ENCODE measurements around the gene IFRD2. TPM values are rescaled to one million over a fixed set of nuclear protein-coding genes. Genes with fewer than 3 reads are reported as not detected.

The IFRD2 gene
- total RNA-seq, 1 donor from 2014 or later = 37.3 TPM

DNA sequence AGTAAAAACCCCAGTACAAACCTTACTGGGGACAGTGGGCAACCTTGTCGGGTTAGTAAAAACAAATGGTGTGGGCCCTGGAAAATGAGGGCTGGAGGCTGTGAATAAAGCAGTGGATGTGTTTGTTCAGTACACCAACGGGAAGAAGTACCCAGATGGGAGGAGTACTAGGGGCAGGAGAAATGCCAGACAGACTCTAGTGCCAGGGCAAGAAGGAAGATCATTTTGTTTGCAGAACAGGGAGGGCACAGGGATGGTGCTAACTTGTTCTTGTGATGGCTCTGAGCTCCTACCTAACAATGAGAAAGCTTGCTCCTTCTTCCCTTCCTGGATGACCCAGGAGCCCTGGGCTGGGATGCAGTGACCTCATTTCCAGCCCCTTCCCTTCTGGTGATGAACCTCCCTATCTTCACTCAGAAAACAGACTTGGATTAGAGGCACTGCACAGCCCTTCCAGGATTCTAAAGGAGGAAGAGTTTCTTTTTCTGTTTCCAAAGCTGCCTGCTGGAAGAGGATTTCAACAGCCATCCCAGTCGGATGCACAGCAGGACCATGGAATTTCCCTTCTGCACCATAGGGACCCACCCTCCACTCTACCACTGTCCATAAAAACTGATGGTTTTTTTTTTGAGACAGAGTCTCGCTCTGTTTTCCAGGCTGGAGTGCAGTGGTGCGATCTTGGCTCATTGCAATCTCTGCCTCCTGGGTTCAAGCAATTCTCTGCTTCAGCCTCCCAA lies 42.3 kb upstream of the IFRD2 start:
- H3K27ac ChIP-seq = peak overlapping the region; percentile 66
- H3K36me3 ChIP-seq = peaks cover 0 to 27% of the 10 kb centered on the region in 2 donors
- H3K4me1 ChIP-seq = peaks cover 62% of the 10 kb centered on the region
- intact Hi-C loops (cut with DNase I) = no loop called here
- H3K9me3 ChIP-seq = no peaks in the 10 kb centered on the region
- no peak overlapping the region for H3K4me3 ChIP-seq
- DNase-seq (ENCODE audit: extremely low spot score in 2 of 2) = no peak
- H3K27me3 ChIP-seq = no peaks in the 10 kb centered on the region
- TF ChIP-seq POLR2A (IDR thresholded peaks at IDR 0.05) (no peak), POLR2AphosphoS5 (IDR thresholded peaks at IDR 0.05; ENCODE audit: insufficient read depth in 1 of 2, low read depth in 1 of 2) (no peak)
- TF ChIP-seq, protein P1, sequence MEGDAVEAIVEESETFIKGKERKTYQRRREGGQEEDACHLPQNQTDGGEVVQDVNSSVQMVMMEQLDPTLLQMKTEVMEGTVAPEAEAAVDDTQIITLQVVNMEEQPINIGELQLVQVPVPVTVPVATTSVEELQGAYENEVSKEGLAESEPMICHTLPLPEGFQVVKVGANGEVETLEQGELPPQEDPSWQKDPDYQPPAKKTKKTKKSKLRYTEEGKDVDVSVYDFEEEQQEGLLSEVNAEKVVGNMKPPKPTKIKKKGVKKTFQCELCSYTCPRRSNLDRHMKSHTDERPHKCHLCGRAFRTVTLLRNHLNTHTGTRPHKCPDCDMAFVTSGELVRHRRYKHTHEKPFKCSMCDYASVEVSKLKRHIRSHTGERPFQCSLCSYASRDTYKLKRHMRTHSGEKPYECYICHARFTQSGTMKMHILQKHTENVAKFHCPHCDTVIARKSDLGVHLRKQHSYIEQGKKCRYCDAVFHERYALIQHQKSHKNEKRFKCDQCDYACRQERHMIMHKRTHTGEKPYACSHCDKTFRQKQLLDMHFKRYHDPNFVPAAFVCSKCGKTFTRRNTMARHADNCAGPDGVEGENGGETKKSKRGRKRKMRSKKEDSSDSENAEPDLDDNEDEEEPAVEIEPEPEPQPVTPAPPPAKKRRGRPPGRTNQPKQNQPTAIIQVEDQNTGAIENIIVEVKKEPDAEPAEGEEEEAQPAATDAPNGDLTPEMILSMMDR (IDR thresholded peaks at IDR 0.05) = no peak

DNA sequence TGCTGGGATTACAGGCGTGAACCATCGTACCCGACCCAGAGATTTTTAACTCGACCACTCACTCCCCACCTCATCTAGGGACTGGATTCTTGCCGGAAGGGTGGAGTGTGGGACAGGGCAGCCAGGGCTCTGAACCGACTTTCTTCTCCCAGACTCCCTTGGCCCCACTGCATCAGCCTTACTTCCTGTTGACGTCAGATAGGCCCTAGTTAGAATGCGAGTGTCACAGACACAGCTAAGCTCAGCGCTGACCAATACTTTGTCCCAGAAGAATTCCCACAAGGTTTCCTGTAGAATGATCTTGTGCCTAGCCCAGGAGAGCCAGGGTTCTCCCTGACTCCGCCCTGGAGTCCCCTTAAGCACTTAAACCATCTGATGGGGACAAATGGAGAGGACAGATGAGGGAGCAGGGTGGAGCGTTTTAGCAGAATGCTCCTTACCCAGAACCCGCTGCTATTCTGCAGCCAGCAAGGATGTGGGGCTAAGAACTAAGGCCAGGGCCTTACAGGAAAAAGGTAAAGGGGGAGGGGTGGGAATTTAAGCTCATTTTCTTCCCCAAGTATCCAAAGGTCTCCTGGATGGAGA lies 41.6 kb upstream of the IFRD2 start:
- no peaks in the 10 kb centered on the region for H3K27me3 ChIP-seq
- TF ChIP-seq, protein P1 (IDR thresholded peaks at IDR 0.05) = no peak
- peak in 1 of 2 donors; percentile 17 for TF ChIP-seq POLR2AphosphoS5 (IDR thresholded peaks at IDR 0.05; ENCODE audit: insufficient read depth in 1 of 2, low read depth in 1 of 2)
- peak overlapping the region in 1 of 2 donors; percentile 3 for H3K4me3 ChIP-seq
- DNase-seq (ENCODE audit: extremely low spot score in 2 of 2) = no peak
- H3K36me3 ChIP-seq = peaks cover 0 to 30% of the 10 kb centered on the region in 2 donors
- no peaks in the 10 kb centered on the region for H3K9me3 ChIP-seq
- peaks cover 56% of the 10 kb centered on the region for H3K4me1 ChIP-seq
- H3K27ac ChIP-seq = peak overlapping the region; percentile 66
- intact Hi-C loops (cut with DNase I) = no loop called here

DNA sequence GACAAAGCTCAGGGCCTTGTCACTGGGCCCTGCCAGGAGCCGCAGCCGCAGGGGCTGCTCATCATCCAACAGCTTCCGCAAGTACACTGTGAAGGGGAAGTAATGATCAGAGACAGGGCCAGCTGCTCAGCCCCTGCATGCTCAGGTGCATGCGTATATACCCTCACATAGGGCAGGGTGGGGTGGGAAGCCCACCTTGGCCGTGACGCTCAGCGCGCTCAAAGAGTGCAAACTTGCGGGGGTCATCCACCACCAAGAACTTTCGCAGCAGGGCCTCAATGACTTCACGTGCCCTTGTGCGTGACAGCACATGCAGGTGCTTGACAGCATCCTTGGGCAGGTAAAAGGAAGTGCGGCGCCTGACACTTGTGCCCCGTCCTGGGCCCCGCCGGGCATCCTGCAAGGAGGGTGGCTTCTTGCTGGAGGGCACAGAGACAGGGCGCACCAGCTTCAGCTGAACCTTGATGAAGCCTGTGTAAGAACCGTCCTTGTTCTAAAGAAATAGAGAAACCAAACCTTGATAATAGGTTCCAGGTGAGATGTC lies 39.2 kb upstream of the IFRD2 start:
- TF ChIP-seq POLR2A (IDR thresholded peaks at IDR 0.05) = no peak
- TF ChIP-seq, protein P1 (IDR thresholded peaks at IDR 0.05) = no peak
- TF ChIP-seq POLR2AphosphoS5 (IDR thresholded peaks at IDR 0.05; ENCODE audit: insufficient read depth in 1 of 2, low read depth in 1 of 2) = no peak
- intact Hi-C loops (cut with DNase I) = no loop called here
- peaks cover 55% of the 10 kb centered on the region for H3K4me1 ChIP-seq

DNA sequence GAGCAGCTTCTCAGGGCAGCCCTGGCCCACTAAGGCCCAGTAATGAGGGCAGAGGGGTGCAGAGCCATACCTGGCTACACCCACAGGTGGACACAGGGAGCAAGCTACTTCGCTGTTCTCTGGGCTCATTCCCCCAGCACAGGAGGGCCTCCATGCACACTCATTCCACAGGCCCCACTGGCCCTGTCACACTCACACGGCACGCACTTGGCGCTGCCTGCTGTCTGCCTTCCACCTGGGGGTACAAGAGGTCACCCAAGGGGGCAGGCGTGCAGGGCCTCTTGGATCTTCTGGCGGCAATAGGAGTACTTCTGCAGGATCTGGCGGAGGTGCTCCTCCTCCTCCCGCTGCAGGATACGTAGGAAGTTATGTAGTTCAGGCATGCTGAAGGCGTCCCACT lies 38.1 kb upstream of the IFRD2 start:
- no peak for DNase-seq (ENCODE audit: extremely low spot score in 2 of 2)
- no peak for TF ChIP-seq POLR2A (IDR thresholded peaks at IDR 0.05)
- TF ChIP-seq POLR2AphosphoS5 (IDR thresholded peaks at IDR 0.05; ENCODE audit: insufficient read depth in 1 of 2, low read depth in 1 of 2) = no peak
- TF ChIP-seq, protein P1 (IDR thresholded peaks at IDR 0.05) = no peak
- H3K9me3 ChIP-seq = no peaks in the 10 kb centered on the region
- H3K4me1 ChIP-seq = peaks cover 44% of the 10 kb centered on the region
- H3K27ac ChIP-seq = no peak overlapping the region
- H3K4me3 ChIP-seq = no peak overlapping the region
- H3K36me3 ChIP-seq = peaks cover 0 to 38% of the 10 kb centered on the region in 2 donors
- intact Hi-C loops (cut with DNase I) = no loop called here
- H3K27me3 ChIP-seq = no peaks in the 10 kb centered on the region

More for the DNA sequence above, 39.2 kb upstream of the IFRD2 start:
- Histone ChIP-seq H3K9me3 (no peaks in the 10 kb centered on the region), H3K27ac (no peak overlapping the region), H3K36me3 (peaks cover 0 to 30% of the 10 kb centered on the region in 2 donors), H3K4me3 (no peak overlapping the region), H3K27me3 (no peaks in the 10 kb centered on the region)
- DNase-seq (ENCODE audit: extremely low spot score in 2 of 2) = no peak

Measured in vagina (tissue), 2 donors.